Measurements from ENCODE around the gene RPL37A.

- TF ChIP-seq, protein P1, sequence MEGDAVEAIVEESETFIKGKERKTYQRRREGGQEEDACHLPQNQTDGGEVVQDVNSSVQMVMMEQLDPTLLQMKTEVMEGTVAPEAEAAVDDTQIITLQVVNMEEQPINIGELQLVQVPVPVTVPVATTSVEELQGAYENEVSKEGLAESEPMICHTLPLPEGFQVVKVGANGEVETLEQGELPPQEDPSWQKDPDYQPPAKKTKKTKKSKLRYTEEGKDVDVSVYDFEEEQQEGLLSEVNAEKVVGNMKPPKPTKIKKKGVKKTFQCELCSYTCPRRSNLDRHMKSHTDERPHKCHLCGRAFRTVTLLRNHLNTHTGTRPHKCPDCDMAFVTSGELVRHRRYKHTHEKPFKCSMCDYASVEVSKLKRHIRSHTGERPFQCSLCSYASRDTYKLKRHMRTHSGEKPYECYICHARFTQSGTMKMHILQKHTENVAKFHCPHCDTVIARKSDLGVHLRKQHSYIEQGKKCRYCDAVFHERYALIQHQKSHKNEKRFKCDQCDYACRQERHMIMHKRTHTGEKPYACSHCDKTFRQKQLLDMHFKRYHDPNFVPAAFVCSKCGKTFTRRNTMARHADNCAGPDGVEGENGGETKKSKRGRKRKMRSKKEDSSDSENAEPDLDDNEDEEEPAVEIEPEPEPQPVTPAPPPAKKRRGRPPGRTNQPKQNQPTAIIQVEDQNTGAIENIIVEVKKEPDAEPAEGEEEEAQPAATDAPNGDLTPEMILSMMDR (IDR thresholded peaks at IDR 0.05): no peak
- TF ChIP-seq POLR2A (IDR thresholded peaks at IDR 0.05): no peak
These were observed 21.5 kb downstream of the RPL37A start for GRCh38 chr2:216520112-216520511.

All from adrenal gland (tissue), 5 donors.